ENCODE results near the gene HMBS.

- TF ChIP-seq POLR2A (IDR thresholded peaks at IDR 0.05) (no peak), CTCF (IDR thresholded peaks at IDR 0.05) (no peak)
These were observed 30.3 kb upstream of the HMBS start for GRCh38 chr11:119054418-119054817.
